COR-L47 (cell line): ENCODE results near the gene CLIP3.
A peak's percentile ranks its signal among the peaks of the same experiment; 100 is the strongest.

Experiments used
- DNase-seq: peaks from one replicate; lab custom pipeline; 2025; lab: John Stamatoyannopoulos, UW

The CLIP3 gene

GRCh38 chr19:36009633-36010379 is 22.9 kb downstream of the CLIP3 start:
- DNase-seq, result no peak

DNA sequence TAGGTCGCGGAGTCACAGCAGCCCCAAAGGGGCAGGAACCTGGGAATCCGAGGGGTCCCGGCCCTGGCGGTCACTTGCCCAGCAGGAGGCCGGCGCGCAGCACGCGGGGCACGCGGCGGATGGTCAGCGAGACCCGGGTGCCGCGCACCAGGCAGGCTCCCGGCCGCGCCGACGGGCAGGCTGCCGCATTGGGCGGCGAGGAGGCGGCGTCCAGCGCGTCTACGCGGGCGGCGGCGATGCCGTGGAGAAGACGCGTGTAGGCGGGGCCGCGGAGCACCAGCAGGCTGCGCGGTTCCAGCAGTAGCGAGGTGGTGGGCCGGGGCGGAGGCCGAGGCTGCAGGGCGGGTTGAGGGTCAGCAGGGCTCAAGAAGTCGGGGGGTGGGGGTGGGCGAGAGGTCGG is 23.5 kb downstream of the CLIP3 start:
- DNase-seq, result peak; percentile 47

DNA sequence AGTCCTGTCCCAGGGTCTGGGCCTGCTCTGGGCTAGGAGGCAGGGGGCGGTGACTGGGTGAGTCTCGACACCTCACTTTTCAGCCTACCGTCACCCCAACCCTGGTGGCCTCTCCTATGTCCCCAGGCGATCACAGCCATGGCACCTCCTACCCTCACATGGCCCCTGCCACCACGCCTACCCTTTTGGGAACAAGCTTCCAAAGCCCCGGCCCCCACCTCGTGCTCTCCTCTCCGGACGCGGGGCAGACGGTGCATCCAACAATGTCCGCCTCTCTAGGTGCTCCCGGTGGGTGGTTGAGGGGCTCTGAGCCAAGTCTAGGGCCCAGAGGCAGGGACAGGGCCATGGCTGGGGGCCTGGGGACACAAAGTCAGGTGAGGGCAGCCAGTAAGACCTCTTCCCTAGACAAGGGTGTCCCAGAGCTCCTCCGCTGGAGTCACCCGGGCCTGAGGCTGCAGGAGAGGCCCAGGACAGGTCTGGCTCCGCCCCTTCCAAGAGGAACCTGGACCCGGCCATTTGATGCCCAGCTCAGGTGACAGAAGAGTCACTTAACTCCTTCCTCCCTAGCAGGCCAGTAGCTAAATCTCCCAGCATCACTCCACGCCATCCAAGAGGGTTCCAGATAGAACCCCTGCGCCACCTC is 24.2 kb downstream of the CLIP3 start, which contains the start of gene SYNE4:
TSS of gene SYNE4 (minus strand) at position 478 of the 643 bp plus-strand sequence. CDS start at position 346, 132 bp downstream.
- no peak for DNase-seq

DNA sequence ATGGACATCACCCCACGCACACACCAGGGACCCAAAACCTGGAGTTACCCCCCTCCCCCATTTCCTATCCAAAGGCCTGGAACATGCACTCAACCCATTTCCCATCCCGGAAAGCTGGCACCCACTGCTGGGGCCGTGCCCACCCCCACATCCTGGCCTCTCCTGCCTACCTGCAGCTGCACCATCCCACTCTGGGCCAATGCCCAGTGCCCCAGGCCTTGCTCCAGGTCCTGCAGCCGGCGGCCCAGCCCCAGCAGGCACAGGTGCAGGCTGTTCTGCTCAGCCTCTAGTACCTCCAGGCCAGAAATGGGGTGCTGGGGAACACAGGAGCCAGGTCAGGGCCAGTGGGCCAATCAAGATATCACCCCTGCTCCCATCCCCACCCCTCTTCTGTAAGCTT is 25.7 kb downstream of the CLIP3 start:
- DNase-seq, result no peak

DNA sequence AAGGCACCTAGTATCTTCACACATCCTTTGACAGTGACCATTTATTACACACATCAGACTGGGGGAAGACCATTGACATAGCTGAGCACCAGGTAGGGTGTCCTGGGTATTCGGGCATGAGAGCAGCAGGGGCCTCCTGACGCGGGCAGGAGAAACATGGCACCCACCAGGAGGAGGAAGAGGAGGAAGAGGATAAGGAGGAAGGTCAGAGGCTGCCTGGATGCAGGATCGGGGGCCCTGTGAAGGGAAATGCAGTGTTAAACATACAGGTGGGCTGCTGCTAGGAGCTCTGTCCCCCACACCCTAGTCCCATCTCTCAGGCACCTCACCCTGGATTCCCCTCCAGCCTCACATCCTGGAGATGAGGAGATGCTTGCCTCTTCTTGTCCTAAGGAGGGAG is 29.4 kb downstream of the CLIP3 start:
- DNase-seq, result no peak

DNA sequence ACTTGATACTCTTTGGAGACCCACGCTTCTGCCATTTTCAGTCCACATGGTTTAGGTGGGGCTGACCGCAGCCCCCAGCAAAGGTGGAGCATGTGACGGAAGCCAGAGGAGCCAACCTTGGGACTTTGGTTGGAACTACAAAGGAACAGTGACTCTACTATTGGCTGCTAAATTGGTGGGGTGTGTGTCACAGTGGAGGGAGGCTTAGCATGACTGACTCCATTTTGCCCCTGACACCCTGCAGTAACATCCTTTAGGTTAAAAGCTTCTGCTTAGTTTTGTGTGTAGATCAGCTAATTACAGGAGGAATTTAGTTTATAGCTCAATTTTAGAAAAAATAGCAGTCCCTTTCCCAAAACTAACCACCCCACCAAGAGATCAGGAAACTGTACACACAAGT is 31.1 kb downstream of the CLIP3 start:
- DNase-seq, result no peak

- DNase-seq, result no peak
Observed at GRCh38 chr19:35996777-35997176, 35.9 kb downstream of the CLIP3 start.

GRCh38 chr19:35995048-35995993 is 37.4 kb downstream of the CLIP3 start, which contains the start of gene SDHAF1:
TSS of gene SDHAF1 (plus strand) at chr19:35995188. CDS start at chr19:35995275, 87 bp downstream.
- peak; percentile 92 for DNase-seq

DNA sequence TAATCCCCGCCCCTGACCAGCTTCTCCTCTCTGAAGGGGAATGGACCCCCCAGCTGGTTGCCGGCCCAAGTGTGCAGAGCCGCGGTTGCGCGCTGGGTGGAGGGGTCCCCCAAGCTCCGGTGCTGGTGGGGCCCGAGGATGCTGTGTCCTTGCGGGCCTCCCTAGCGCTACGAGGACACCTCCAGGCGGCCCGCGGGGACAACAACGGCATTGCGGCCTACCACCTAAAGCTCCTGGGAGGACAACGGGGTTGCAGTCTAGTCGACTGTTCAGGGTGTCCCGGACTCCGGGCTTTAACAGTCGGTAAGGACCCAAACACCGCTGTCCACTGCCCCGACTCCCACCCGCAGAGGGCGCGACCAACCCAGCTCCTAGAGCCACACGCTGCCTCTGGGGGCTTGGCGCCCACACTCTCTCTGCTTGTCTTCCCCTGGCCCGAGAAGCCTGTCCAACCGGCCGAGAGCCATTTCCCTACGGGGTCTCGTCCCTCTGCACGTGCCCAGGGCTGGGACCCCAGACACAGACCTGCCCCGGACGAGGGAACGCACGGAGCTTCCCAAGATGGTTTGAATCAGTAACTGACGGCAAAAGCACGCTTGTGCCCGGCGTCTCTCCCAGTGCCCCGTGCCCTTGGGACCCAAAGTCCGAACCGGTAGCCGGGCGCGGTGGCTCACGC is 38.6 kb downstream of the CLIP3 start:
- no peak for DNase-seq

- no peak for DNase-seq
Observed at GRCh38 chr19:35992907-35993765, 39.5 kb downstream of the CLIP3 start.

DNA sequence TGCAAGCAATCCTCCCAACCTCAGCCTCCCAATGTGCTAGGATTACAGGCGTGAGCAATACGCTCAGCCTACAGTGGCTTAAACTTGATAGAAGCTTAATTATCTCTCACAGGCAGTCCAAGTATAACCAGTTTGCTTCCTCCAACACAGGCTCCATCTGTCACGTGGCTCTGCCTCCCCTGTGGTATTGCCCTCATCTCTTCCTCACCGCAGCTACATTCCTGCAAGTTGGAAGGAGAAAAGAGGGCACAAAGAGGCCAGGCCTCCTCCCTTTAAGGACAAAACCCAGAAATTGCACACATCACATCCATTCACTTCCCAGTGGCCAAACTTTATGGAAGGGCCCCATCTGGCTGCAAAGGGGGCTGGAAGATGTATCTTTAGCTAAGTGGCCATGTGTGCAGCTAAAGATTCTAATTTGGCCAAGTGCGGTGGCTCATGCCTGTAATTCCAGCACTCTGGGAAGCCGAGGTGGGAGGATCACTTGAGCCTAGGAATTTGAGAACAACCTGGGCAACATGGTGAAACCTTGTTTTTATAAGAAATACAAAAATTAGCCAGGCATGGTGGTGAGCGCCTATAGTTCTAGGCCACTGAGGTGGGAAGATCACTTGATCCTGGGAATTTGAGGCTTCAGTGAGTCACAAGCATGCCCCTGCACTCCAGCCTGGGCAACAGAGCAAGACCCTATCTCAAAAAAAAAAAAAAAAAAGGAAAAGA is 40.8 kb downstream of the CLIP3 start:
- DNase-seq, result no peak

DNA sequence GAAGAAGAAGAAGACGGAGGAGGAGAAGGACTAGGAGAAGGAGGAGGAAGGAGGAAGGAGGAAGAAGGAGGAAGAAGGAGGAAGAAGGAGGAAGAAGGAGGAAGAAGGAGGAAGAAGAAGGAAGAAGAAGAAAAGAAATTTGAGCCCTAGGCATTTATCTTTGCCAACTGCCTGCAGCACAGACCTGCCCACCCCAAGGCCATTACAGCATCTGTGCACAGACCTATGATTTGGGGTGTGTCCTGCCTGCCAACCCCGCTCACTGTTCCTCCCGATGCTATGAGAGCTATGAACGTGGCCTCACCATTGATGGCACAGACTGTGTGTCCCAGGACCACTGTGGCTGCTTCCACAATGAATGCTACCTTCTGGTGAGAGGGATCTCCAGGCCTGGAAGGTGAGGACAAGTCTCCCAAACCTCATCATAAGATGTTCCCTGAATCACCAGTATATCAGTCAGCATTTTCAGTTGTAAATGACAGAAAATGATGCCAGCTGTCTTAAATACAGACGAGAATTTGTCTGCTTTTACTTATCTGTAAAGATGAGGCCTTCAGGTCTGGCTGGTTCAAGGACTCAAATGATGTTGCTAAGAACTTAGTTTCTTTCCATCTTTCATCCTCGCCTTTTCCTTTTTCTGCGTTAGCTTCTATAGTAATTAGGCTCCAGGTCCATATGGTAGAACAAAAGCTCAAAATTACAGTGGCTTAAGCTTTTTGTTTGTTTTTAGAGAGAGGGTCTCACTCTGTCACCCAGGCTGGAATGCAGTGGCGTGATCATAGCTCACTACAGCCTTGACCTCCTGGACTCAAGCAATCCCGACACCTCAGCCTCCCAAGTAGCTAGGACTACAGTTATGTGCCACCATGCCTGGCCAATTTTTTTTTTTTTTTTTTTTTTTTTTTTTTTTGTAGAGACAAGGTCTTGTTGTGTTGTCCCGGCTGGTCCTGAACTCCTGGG is 41.6 kb downstream of the CLIP3 start:
- DNase-seq, result no peak

- no peak for DNase-seq
Observed at GRCh38 chr19:35990156-35990555, 42.5 kb downstream of the CLIP3 start.

DNA sequence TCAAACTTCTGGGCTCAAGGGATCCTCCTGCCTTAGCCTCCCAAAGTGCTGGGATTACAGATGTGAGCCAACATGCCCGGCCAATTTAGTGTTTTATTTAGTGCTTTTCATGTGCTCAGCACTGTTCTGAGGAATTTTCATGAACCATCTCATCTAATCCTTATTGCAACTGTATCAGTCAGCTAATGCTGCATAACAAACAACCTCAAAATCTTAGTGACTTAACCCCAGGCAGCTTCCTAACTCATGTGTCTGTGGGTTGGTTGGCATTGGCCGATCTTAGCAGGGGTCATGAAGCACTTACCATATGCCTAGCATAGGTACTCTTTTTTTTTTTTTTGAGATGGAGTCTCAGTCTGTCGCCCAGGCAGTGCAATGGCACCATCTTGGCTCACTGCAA is 43.8 kb downstream of the CLIP3 start:
- DNase-seq, result no peak

DNA sequence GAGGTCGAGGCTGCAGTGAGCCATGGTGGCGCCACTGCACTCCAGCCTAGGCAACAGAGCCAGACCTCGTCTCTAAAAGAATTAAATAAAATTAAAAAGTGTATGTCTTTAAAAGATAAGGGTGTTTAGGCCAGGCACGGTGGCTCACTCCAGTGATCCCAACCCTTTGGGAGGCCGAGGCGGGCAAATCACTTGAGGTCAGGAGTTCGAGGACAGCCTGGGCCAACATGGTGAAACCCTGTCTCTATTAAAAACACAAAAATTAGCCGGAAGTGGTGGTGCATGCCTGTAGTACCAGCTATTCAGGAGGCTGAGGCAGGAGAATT is 45.1 kb downstream of the CLIP3 start:
- DNase-seq, result no peak

DNA sequence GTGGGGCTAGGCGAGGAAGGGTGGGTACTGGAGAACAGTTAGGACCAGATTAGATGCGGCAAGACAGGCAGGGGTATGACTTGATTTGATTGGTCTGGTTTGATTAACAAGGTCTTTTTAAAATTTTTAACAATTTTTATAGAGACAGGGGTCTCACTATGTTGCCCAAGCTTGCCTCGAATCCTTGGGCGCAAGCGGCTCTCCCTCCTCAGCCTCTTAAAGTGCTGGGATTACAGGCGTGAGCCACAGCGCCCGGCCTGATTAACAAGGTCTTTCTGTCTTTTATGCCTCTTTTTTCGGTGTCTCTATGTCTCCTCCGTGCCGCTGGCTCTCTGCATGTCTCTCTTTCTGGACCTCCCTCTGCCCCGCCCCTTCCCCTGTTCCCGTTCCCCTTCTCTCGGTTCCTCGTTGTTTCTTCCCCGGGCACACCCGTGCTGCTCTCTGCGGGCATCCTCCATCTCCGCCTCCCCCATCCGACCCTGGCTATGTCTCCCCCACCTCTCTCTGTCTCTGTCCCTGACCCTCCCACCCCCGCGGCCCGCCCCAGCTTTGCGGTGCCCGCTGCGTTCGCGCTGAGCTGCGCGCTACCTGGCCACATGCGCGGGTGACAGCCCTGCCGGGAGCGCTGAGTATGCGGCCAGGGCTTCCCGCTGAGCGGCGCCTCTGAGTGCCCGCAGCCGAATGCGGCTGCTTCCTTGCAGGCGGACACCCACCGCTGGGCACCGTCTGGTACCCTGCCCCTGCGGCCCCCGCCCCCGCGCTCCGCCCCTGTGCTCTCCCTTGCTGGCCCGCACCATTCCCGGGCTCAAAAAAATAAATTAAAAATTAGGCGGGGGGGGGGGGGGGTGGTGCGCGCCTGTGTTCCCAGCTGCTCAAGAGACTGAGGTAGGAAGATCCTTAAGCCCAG is 45.8 kb downstream of the CLIP3 start:
- peak; percentile 57 for DNase-seq

DNA sequence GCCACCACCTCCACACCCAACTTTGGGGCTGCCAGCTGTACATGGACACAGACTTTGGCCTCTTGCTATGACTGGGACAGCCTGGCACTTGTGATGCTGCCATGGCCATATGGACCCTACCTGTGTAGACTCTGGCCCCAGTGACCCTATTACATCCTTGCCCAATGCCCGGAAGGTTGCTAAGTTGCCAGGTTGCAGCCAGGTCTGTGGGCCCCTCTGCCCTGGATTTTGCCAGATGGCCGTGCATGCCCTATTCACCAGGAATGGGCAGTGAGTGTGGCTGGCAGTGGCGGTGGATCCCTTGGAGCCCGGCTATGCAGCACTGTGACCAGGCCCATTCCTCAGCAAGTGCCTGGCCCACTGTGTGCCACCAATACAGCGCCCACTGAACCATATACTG is 46.6 kb downstream of the CLIP3 start:
- no peak for DNase-seq

DNA sequence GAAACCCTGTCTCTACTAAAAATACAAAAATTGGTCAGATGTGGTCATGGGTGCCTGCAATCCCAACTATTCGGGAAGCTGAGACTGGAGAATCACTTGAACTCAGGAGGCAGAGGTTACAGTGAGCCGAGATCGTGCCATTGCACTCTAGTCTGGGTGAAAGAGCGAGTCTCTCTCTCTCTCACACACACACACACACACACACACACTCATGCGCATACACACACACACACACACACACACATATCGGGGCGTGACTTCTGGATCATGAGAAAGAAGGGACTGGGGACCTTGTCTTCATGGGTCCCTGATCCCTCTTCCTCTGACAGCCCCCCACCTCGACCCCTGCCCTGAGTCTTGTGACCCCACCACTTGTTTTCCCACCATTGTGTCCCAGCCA is 49.5 kb downstream of the CLIP3 start:
- DNase-seq, result no peak
